Measurements from ENCODE around the gene CDYL2. TPM values are rescaled to one million over a fixed set of nuclear protein-coding genes. Genes with fewer than 3 reads are reported as not detected.
"Not testable (repeated sequence)": the region's sequence is repeated elsewhere in the genome, so short reads cannot be mapped to it uniquely, and the experiment has no call there.

CDYL2 gene
- total RNA-seq, 1 experiment from 2014 or later: 2.5 TPM

DNA sequence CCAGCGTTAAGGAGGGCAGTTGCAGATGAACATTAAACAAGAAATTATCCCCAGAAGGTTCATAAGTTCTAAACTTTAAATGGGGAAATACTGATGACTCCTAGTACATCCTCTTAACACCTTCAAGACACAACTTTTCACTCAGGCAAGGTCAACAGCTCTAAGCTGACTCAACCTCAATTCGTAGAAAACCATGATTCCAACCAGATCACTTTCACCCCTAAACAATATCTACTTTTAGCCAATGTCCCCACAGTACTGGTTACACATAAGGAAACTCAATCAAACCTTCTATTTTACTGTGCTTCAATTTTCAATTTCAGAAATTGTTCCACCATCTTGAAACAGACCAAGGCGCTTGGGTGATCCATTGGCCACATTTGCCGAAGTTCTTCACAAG lies 2.3 kb downstream of the CDYL2 start:
- no peaks in the 10 kb centered on the region for H3K9me3 ChIP-seq (replicated peaks)
- peaks cover 30% of the 10 kb centered on the region for H3K27me3 ChIP-seq (replicated peaks)
- H3K4me1 ChIP-seq (replicated peaks): peaks cover 7% of the 10 kb centered on the region; the same call in 1 of the 2 replicates
- no peak overlapping the region for H3K27ac ChIP-seq
- DNase-seq (ENCODE audit: low read depth in 1 of 2, low spot score in 2 of 2): no peak
- H3K4me3 ChIP-seq: no peak overlapping the region
- H3K36me3 ChIP-seq: no peaks in the 10 kb centered on the region

DNA sequence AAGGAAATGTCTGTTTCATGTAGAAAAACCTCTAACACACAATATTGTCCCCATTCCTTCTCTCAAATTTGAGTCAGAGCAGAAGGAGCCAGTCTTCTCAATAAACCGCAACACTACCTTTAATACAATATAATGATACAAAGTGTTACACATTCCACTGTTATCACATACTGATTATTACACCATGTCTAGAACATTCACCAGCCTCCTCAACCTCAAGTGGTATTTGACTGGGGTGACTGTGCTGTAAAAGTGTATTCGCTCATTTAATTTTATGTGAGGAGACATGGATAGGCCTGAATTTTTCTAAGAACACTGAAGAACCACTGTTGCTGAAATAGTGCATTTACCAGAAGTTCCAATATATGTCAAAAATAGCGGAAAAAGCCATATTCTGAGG lies 10.3 kb downstream of the CDYL2 start:
- Histone ChIP-seq H3K4me1 (replicated peaks) (no peaks in the 10 kb centered on the region), H3K27me3 (replicated peaks) (no peaks in the 10 kb centered on the region; the same call in none of the 2 replicates), H3K9me3 (replicated peaks) (no peaks in the 10 kb centered on the region), H3K36me3 (no peaks in the 10 kb centered on the region), H3K4me3 (no peak overlapping the region), H3K27ac (no peak overlapping the region)
- no peak for DNase-seq (ENCODE audit: low read depth in 1 of 2, low spot score in 2 of 2)

DNA sequence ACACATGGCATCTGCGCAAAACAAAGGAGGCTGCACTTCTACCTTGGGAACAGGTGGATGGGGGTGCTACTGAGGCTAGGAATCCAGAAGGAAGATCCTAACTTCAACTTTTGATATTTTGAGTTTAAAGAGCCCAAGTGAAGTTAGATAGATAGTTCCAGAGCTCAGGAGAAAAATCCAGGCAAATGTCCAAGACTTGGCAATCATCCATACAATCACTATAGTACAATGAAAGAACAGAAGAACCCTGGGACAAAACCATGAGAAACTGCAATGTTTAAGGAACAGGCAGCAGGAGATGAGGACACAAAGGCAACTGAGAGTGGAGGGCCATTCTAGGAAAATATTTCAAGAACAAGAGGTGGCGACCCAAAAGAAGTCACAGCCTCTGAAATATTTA lies 12.4 kb downstream of the CDYL2 start:
- DNase-seq (ENCODE audit: low read depth in 1 of 2, low spot score in 2 of 2): no peak
- H3K4me1 ChIP-seq (replicated peaks): no peaks in the 10 kb centered on the region
- no peaks in the 10 kb centered on the region; the same call in 1 of the 2 replicates for H3K27me3 ChIP-seq (replicated peaks)
- H3K4me3 ChIP-seq: no peak overlapping the region
- H3K9me3 ChIP-seq (replicated peaks): no peaks in the 10 kb centered on the region
- H3K27ac ChIP-seq: no peak overlapping the region
- H3K36me3 ChIP-seq: no peaks in the 10 kb centered on the region

DNA sequence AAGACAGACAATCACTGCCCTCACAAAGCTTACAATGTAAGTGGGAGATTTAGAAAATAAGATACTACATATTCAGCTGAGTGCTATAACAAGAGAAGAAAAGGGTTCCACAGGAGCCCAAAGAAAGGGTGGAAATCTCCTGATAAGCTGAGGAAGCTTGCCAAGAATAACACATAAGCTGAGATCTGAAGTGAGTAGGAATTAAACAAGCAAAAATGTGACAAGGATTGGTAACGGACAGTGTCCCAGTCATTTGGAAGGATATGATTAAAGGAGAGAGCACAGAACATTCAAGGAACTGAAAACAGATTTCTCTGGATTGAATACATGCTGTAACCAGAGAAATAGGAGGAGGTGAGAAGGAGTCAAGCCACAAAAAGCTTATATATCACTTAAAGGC lies 13.0 kb downstream of the CDYL2 start:
- Histone ChIP-seq H3K4me1 (replicated peaks) (no peaks in the 10 kb centered on the region), H3K27ac (no peak overlapping the region), H3K4me3 (no peak overlapping the region), H3K9me3 (replicated peaks) (no peaks in the 10 kb centered on the region), H3K27me3 (replicated peaks) (no peaks in the 10 kb centered on the region; the same call in 1 of the 2 replicates), H3K36me3 (no peaks in the 10 kb centered on the region)
- DNase-seq (ENCODE audit: low read depth in 1 of 2, low spot score in 2 of 2): no peak

DNA sequence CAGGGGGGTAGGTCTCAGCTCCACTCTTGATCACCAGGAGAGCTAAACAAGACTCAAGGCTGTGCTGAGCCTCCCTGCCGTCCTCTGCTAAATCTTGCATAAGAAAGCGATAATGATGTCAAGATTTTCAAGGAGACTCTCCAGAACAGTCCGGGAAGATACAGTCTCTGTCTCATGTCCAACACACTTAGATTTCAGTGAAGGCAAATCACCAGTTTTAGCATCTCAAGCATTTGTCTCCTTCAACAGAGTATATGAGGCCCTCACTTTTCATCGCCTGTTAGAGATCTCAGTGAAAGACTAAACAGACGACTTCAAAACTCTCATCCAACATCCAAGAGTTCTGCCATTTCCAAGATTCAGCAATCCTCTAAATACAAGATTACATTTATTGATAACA lies 13.6 kb downstream of the CDYL2 start:
- no peaks in the 10 kb centered on the region for H3K4me1 ChIP-seq (replicated peaks)
- H3K4me3 ChIP-seq: no peak overlapping the region
- no peak for DNase-seq (ENCODE audit: low read depth in 1 of 2, low spot score in 2 of 2)
- no peaks in the 10 kb centered on the region; the same call in 1 of the 2 replicates for H3K27me3 ChIP-seq (replicated peaks)
- H3K36me3 ChIP-seq: no peaks in the 10 kb centered on the region
- no peaks in the 10 kb centered on the region for H3K9me3 ChIP-seq (replicated peaks)
- H3K27ac ChIP-seq: no peak overlapping the region

DNA sequence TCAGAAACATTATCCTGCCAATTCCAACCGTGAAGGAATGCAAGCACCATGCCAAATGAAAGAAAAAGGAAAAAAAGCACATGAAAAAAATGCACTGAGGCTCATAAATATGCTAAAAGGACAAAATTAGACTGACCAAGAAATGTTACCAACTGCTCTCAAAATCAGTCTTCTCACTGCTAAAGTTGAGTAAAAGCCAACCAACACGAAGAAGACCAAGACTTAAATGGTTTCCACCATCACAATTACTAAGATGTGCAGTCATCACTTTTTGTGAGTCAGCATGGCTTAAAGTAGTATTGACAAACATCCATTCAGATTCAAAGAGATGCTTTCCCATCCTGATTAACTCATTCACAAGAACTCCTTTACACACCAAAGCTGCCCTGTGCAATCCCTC lies 16.4 kb downstream of the CDYL2 start:
- Histone ChIP-seq H3K27ac (no peak overlapping the region), H3K4me1 (replicated peaks) (no peaks in the 10 kb centered on the region), H3K36me3 (no peaks in the 10 kb centered on the region), H3K27me3 (replicated peaks) (no peaks in the 10 kb centered on the region), H3K9me3 (replicated peaks) (no peaks in the 10 kb centered on the region), H3K4me3 (no peak overlapping the region)
- DNase-seq (ENCODE audit: low read depth in 1 of 2, low spot score in 2 of 2): no peak

DNA sequence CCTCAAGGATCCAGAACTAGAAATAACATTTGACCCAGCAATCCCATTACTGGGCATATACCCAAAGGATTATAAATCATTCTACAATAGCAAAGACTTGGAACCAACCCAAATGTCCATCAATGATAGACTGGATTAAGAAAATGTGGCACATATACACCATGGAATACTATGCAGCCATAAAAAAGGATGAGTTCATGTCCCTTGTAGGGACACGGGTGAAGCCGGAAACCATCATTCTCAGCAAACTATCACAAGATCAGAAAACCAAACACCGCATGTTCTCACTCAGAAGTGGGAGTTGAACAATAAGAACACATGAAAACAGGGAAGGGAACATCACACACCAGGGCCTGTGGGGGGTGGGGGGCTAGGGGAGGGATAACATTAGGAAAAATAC lies 17.8 kb downstream of the CDYL2 start:
- H3K27ac ChIP-seq; H3K4me1 ChIP-seq (replicated peaks); H3K27me3 ChIP-seq (replicated peaks); H3K4me3 ChIP-seq; H3K36me3 ChIP-seq; H3K9me3 ChIP-seq (replicated peaks); DNase-seq (ENCODE audit: low read depth in 1 of 2, low spot score in 2 of 2): not testable (repeated sequence)

DNA sequence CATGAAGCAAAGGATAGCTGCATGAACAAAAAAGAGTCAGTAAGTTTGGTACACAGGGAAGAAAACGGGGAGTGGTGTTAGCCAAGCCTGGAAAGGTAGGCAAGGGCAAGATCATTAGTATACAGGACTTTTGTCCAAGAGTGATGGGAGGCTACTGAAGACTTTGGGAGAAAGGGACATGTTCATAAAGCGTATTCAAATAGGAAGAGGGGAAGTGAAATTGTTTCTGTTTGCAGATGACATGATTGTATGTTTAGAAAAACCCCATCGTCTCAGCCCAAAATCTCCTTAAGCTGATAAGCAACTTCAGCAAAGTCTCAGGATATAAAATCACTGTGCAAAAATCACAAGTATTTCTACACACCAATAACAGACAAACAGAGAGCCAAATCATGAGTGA lies 19.4 kb downstream of the CDYL2 start:
- no peaks in the 10 kb centered on the region for H3K27me3 ChIP-seq (replicated peaks)
- no peak for DNase-seq (ENCODE audit: low read depth in 1 of 2, low spot score in 2 of 2)

DNA sequence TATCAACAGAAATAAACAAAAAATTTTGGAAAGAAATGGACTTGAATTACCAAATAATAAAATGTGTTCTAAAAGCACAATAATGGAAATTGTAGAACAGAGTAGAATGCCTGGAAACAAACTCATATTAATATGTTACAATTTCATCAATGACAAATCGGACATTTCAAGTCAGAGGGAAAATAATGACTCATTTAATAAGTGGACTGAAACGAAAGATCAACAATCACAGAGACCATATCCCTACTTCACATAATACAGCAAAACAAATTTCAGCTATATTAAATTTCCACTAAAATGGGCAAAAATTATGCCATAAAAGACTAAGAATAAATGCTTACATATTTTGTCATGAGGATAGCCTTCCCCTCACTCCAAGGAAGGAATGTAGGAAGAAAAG lies 25.7 kb downstream of the CDYL2 start:
- H3K4me1 ChIP-seq (replicated peaks): no peaks in the 10 kb centered on the region; the same call in 1 of the 2 replicates
- H3K9me3 ChIP-seq (replicated peaks): no peaks in the 10 kb centered on the region
- H3K27me3 ChIP-seq (replicated peaks): no peaks in the 10 kb centered on the region
- no peak for DNase-seq (ENCODE audit: low read depth in 1 of 2, low spot score in 2 of 2)
- no peaks in the 10 kb centered on the region for H3K36me3 ChIP-seq
- no peak overlapping the region for H3K4me3 ChIP-seq
- H3K27ac ChIP-seq: no peak overlapping the region

More for the DNA sequence above, 19.4 kb downstream of the CDYL2 start:
- Histone ChIP-seq H3K4me3 (no peak overlapping the region), H3K27ac (no peak overlapping the region), H3K9me3 (replicated peaks) (no peaks in the 10 kb centered on the region), H3K36me3 (no peaks in the 10 kb centered on the region), H3K4me1 (replicated peaks) (no peaks in the 10 kb centered on the region; the same call in 1 of the 2 replicates)

DNA sequence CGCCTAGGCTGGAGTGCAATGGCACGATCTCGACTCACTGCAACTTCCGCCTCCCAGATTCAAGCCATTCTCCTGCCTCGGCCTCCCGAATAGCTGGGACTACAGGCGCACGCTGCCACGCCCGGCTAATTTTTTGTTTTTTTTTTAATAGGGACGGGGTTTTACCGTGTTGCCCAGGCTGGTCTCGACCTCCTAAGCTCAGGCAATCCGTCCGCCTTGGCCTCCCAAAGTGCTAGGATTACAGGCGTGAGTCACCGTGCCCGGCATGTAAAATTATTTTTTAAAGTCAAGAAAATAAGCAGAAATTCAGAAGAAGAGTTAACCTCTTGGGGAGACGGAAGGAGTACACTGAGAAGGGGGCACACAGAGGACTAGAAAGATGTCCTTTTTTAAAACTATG lies 27.5 kb downstream of the CDYL2 start:
- Histone ChIP-seq H3K4me1 (replicated peaks) (no peaks in the 10 kb centered on the region; the same call in 1 of the 2 replicates), H3K4me3 (no peak overlapping the region), H3K27ac (no peak overlapping the region), H3K27me3 (replicated peaks) (no peaks in the 10 kb centered on the region), H3K36me3 (no peaks in the 10 kb centered on the region), H3K9me3 (replicated peaks) (no peaks in the 10 kb centered on the region)
- no peak for DNase-seq (ENCODE audit: low read depth in 1 of 2, low spot score in 2 of 2)

DNA sequence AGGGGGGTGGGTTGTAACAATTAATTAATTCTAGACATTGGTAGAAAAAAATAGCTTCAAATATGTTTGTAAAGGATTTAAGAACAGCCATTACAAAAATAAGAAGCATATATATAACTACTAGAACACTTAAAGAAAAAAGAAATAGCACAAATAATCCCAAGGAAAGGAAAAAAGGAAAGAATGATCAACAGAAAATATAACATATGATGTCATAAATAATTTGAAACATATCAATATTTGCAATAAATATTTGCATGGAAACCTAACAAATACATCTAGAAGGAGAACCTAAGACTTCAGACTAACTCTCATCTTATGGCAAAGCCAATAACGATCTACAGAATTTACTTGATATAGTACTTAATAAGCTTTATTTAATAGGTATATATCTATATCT lies 28.9 kb downstream of the CDYL2 start:
- H3K27me3 ChIP-seq (replicated peaks): no peaks in the 10 kb centered on the region
- H3K4me3 ChIP-seq: no peak overlapping the region
- H3K27ac ChIP-seq: no peak overlapping the region
- no peaks in the 10 kb centered on the region for H3K4me1 ChIP-seq (replicated peaks)
- H3K36me3 ChIP-seq: no peaks in the 10 kb centered on the region
- DNase-seq (ENCODE audit: low read depth in 1 of 2, low spot score in 2 of 2): no peak
- H3K9me3 ChIP-seq (replicated peaks): no peaks in the 10 kb centered on the region

DNA sequence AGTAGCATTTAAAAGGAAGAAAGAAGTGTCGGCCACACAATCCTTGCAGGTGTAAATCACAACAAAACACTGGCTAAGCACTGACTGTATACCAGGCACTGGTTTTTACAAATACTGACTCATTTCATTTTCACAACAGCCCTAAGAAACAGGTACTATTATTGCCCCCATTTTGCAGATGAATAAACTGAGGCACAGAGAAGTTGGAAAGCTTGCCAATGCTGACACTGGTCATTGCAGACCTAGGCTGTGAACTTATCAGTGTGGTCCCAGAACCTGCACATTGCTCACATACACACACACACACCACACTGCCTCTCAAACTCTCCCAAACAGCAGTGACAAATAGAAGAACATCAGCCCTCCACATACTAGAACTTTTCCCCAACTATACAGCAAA lies 37.6 kb downstream of the CDYL2 start:
- Histone ChIP-seq H3K9me3 (replicated peaks) (no peaks in the 10 kb centered on the region), H3K27me3 (replicated peaks) (no peaks in the 10 kb centered on the region), H3K36me3 (no peaks in the 10 kb centered on the region), H3K4me1 (replicated peaks) (no peaks in the 10 kb centered on the region), H3K27ac (no peak overlapping the region), H3K4me3 (no peak overlapping the region)
- DNase-seq (ENCODE audit: low read depth in 1 of 2, low spot score in 2 of 2): no peak

DNA sequence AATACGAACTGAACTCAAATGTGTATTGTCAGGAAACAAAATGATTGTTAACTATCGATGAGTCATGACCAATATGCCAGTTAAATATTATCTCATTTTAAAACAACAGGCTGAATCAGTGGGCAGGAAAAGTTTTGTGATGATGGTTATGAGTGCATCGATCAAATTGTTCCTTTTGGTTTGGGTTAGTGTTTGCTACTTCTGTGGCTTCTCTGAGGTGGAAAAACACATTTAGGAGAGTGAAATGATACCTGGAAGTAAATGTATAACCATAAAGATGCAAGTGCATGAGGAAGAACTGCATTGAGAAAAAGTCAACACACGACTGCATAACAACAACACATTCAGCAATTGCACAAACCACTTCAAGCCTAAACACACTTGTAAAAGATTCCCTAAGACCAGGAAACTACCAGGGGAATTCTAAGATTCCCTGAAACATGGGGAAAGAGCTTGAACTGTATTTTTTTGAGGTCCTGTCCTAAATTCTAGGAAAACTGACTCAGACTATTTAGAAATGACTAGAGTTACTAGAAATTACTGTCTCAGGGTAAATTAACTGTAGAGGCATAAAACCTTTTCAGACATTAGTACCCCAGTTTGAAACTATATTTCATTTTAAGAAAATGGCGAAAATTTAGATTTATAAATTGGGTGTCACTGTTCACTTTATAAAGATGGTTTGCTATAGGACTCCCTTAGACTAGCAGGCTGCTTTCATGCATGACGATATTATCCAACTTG lies 44.8 kb downstream of the CDYL2 start:
- no peak overlapping the region for H3K4me3 ChIP-seq

DNA sequence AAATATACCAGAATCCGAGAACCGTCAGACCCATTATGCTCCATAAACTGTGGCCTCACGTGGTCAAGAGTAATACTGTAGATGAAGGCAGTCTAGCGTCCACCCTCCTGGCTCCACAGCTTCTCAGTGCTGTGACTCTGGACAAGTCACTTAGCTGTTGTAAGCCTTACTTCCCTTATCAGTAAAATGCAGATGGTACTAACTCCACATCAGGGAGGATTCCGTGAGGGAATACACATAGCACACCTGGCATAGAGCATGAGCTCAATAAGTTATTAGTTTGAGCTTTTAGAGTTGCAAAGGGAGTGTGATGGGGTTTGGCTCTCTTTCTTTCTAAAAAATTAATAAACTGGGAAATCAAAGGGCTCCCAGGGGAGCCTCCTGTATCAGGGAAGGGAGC lies 49.9 kb downstream of the CDYL2 start:
- Histone ChIP-seq H3K9me3 (replicated peaks) (no peaks in the 10 kb centered on the region), H3K36me3 (no peaks in the 10 kb centered on the region), H3K27me3 (replicated peaks) (no peaks in the 10 kb centered on the region), H3K27ac (no peak overlapping the region), H3K4me1 (replicated peaks) (no peaks in the 10 kb centered on the region), H3K4me3 (no peak overlapping the region)
- no peak for DNase-seq (ENCODE audit: low read depth in 1 of 2, low spot score in 2 of 2)

More for the DNA sequence above, 44.8 kb downstream of the CDYL2 start:
- Histone ChIP-seq H3K9me3 (replicated peaks) (no peaks in the 10 kb centered on the region), H3K4me1 (replicated peaks) (no peaks in the 10 kb centered on the region), H3K27me3 (replicated peaks) (no peaks in the 10 kb centered on the region), H3K36me3 (no peaks in the 10 kb centered on the region), H3K27ac (no peak overlapping the region)
- DNase-seq (ENCODE audit: low read depth in 1 of 2, low spot score in 2 of 2): no peak

DNA sequence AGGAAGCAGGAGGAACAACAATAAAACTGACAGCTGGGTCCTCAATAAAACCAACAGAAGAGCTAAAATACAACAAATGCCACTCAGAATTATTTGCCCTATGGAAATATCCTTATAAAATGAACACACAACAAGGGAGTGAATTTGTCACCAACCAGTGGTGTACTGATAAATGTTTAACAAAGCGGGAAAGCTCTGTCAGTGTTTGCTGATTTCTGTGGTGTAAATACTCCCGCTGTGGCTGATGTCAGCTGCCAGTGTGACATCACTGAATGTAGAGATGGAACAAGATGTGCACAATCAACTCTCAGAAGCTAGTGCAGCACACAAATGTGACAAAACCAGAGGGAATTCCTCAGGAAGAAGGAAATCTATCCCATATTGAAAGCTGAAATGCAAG lies 51.9 kb downstream of the CDYL2 start:
- no peak overlapping the region for H3K4me3 ChIP-seq
- no peaks in the 10 kb centered on the region for H3K27me3 ChIP-seq (replicated peaks)
- no peaks in the 10 kb centered on the region for H3K4me1 ChIP-seq (replicated peaks)
- no peak overlapping the region for H3K27ac ChIP-seq
- no peak for DNase-seq (ENCODE audit: low read depth in 1 of 2, low spot score in 2 of 2)
- H3K9me3 ChIP-seq (replicated peaks): no peaks in the 10 kb centered on the region
- no peaks in the 10 kb centered on the region for H3K36me3 ChIP-seq

Measured in SJSA1 (cell line).